Smooth muscle cell (in vitro differentiated cells): Measurements from ENCODE around the gene KCNH2. TPM values are rescaled to one million over a fixed set of nuclear protein-coding genes. Genes with fewer than 3 reads are reported as not detected.

Experiments
- DNase-seq: peaks from one replicate; lab custom pipeline; 2025; ENCODE audit not compliant: unreplicated experiment; lab: John Stamatoyannopoulos, UW
- H2AFZ ChIP-seq: fragments of 200-600 bp; sonication (generic); 2 replicates; pipeline ENCODE4 v1.6.0; 2016; ENCODE audit warnings: antibody characterized with exemption, low read depth, mild to moderate bottlenecking
- H3F3A ChIP-seq: fragments of 200-600 bp; sonication (generic); 2 replicates; pipeline ENCODE4 v1.6.0; 2017; ENCODE audit warnings: antibody characterized with exemption, low read depth
- H3K27ac ChIP-seq: fragments of 200-600 bp; sonication (generic); 2 replicates; pipeline ENCODE4 v1.5.1; 2016; ENCODE audit warnings: low read depth, mild to moderate bottlenecking
- H3K27me3 ChIP-seq: fragments of 200-600 bp; sonication (generic); 2 replicates; pipeline ENCODE4 v1.6.1; 2016; ENCODE audit warnings: low read depth, mild to moderate bottlenecking
- H3K36me3 ChIP-seq: fragments of 200-600 bp; sonication (generic); 2 replicates; pipeline ENCODE4 v1.5.1; 2016; ENCODE audit warnings: low read depth
- H3K4me1 ChIP-seq: fragments of 200-600 bp; sonication (generic); 2 replicates; pipeline ENCODE4 v1.5.1; 2016; ENCODE audit warnings: low read depth
- H3K4me2 ChIP-seq: fragments of 200-600 bp; sonication (generic); 2 replicates; pipeline ENCODE4 v1.6.0; 2016; ENCODE audit warnings: mild to moderate bottlenecking
- H3K4me3 ChIP-seq: fragments of 200-600 bp; sonication (generic); 2 replicates; pipeline ENCODE4 v1.5.1; 2016; ENCODE audit warnings: mild to moderate bottlenecking
- H3K79me2 ChIP-seq: fragments of 200-600 bp; sonication (generic); 2 replicates; pipeline ENCODE4 v1.6.0; 2016; ENCODE audit warnings: low read depth, mild to moderate bottlenecking
- H3K9ac ChIP-seq: fragments of 200-600 bp; sonication (generic); 2 replicates; pipeline ENCODE4 v1.6.0; 2016; ENCODE audit warnings: low read depth
- H3K9me3 ChIP-seq: fragments of 200-600 bp; sonication (generic); replicated peaks from 2 replicates; pipeline ENCODE4 v1.5.1; 2016; ENCODE audit warnings: low read depth
- H4K20me1 ChIP-seq: fragments of 200-600 bp; sonication (generic); 2 replicates; pipeline ENCODE4 v1.6.0; 2016; ENCODE audit warnings: low read depth
- CTCF ChIP-seq: fragments of 200-600 bp; sonication (generic); IDR thresholded peaks from 2 replicates; pipeline ENCODE4 v1.5.1; 2017; ENCODE audit warnings: borderline replicate concordance, mild to moderate bottlenecking, antibody characterized with exemption; ENCODE audit not compliant: insufficient read depth, poor library complexity, severe bottlenecking
- WGBS: methylation state at CpG from one replicate; pipeline ENCODE4 v1.1.7; 2016; ENCODE audit warnings: low lambda C conversion rate; 5-methylcytosine and 5-hydroxymethylcytosine counted together
- polyA plus RNA-seq: library from polyadenylated mRNA; unstranded; fragments of >200 nt; fragmentation: Nextera tagmentation; extraction: Ambion mirVana; gene quantifications from 2 replicates; pipeline ENCODE4 v1.2.1, GENCODE V29; 2016
- total RNA-seq: library from RNA; depleted of rRNA; stranded (reverse); fragments of >200 nt; gene quantifications from 2 replicates; pipeline ENCODE4 v1.2.3, GENCODE V29; 2014

The KCNH2 gene
- total and polyA plus RNA-seq, 2 experiments from 2014 or later = 12.9 to 37.7 TPM

GRCh38 chr7:150983893-150984368 is 5.8 kb upstream of the KCNH2 start:
- DNase-seq = no peak
- Histone ChIP-seq H3K9me3 (no peaks in the 10 kb centered on the region), H3K4me3 (no peak overlapping the region), H3K36me3 (no peaks in the 10 kb centered on the region), H3K27me3 (peaks cover 10% of the 10 kb centered on the region), H3K4me1 (peaks cover 17% of the 10 kb centered on the region), H4K20me1 (no peaks in the 10 kb centered on the region), H3K4me2 (no peak overlapping the region), H3K79me2 (no peaks in the 10 kb centered on the region), H3K27ac (no peak overlapping the region), H3K9ac (no peak overlapping the region), H3F3A (peaks cover 5% of the 10 kb centered on the region), H2AFZ (no peak overlapping the region)
- no peak for TF ChIP-seq CTCF
- 8% methylated on average over 2 of the region's 2 CpGs for WGBS

- Histone ChIP-seq H3K4me3 (no peak overlapping the region), H3K4me1 (peaks cover 18% of the 10 kb centered on the region), H4K20me1 (no peaks in the 10 kb centered on the region), H3K9ac (no peak overlapping the region), H3K36me3 (no peaks in the 10 kb centered on the region), H2AFZ (no peak overlapping the region), H3K9me3 (no peaks in the 10 kb centered on the region), H3F3A (peaks cover 5% of the 10 kb centered on the region), H3K4me2 (no peak overlapping the region), H3K27me3 (peaks cover 11% of the 10 kb centered on the region), H3K79me2 (no peaks in the 10 kb centered on the region), H3K27ac (no peak overlapping the region)
- no peak for TF ChIP-seq CTCF
- DNase-seq = no peak
- WGBS = 87% methylated on average over 3 of the region's 3 CpGs
These were observed 4.2 kb upstream of the KCNH2 start for GRCh38 chr7:150982351-150982750.

GRCh38 chr7:150981644-150982043 is 3.5 kb upstream of the KCNH2 start:
- 75% methylated on average over 6 of the region's 6 CpGs for WGBS
- Histone ChIP-seq H4K20me1 (no peaks in the 10 kb centered on the region), H3K36me3 (no peaks in the 10 kb centered on the region), H3K9me3 (no peaks in the 10 kb centered on the region), H3K27me3 (peaks cover 18% of the 10 kb centered on the region), H2AFZ (no peak overlapping the region), H3K79me2 (no peaks in the 10 kb centered on the region), H3K4me3 (no peak overlapping the region), H3F3A (peaks cover 5% of the 10 kb centered on the region), H3K27ac (no peak overlapping the region), H3K4me2 (no peak overlapping the region), H3K9ac (no peak overlapping the region), H3K4me1 (peaks cover 25% of the 10 kb centered on the region)
- DNase-seq = no peak
- TF ChIP-seq CTCF = no peak

GRCh38 chr7:150980663-150981062 is 2.5 kb upstream of the KCNH2 start:
- H3K4me1 ChIP-seq = peaks cover 26% of the 10 kb centered on the region
- H3K27me3 ChIP-seq = peaks cover 18% of the 10 kb centered on the region
- no peaks in the 10 kb centered on the region for H3K79me2 ChIP-seq
- WGBS = 50% methylated on average over 2 of the region's 2 CpGs
- H4K20me1 ChIP-seq = no peaks in the 10 kb centered on the region
- H3K4me3 ChIP-seq = no peak overlapping the region
- H3K4me2 ChIP-seq = no peak overlapping the region
- no peaks in the 10 kb centered on the region for H3K36me3 ChIP-seq
- no peak overlapping the region for H3K27ac ChIP-seq
- H2AFZ ChIP-seq = no peak overlapping the region
- DNase-seq = no peak
- H3K9ac ChIP-seq = no peak overlapping the region
- H3F3A ChIP-seq = peaks cover 8% of the 10 kb centered on the region
- no peaks in the 10 kb centered on the region for H3K9me3 ChIP-seq
- TF ChIP-seq CTCF = no peak
